Fibroblast of skin of left quadriceps (primary cell): ENCODE measurements around the gene ZXDA.

ENCODE experiments used
- DNase-seq, 2 experiments: peaks; one replicate each; pipeline ENCODE4 v3.0.0-alpha.2; 2013; ENCODE audit warnings: low read depth in 2 of 2

Gene ZXDA

DNA sequence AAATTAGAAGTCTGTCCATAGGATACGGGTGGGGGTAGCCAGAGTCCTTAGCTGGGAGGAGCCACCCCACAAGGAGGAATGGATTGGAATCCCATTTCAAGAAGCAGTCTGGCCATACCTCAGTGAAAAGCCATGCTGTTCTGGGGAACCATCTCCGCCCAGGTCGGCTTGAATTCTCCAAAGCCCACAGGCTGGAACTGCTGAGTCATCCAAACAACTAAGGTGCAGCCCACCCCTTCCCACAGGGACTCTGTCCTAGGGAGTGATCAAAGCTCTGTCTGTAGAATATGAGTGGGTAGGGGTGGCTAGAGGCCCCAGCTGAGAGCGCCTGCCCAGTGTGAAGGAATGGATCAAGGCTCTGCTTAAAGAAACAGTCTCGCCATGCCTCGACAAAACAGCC is 38.8 kb downstream of the ZXDA start:
- DNase-seq: no peak
